GM19372 (cell line): Measurements from ENCODE around the gene CCDC88B.

Source experiments
- ATAC-seq: cut with Tn5 transposase; IDR thresholded peaks from one replicate; pipeline ENCODE4 v1.9.1; 2021; ENCODE audit warnings: mild to moderate bottlenecking, low read depth, moderate library complexity; ENCODE audit not compliant: unreplicated experiment

Gene CCDC88B

GRCh38 chr11:64339754-64340408 lies at the start of gene CCDC88B:
Gene CCDC88B (plus strand): TSS chr11:64340204. CDS start chr11:64340267, 63 bp downstream.
- no peak for ATAC-seq

GRCh38 chr11:64290352-64291261 lies 49.4 kb upstream of the CCDC88B start:
- no peak for ATAC-seq

- ATAC-seq, result no peak
Measured at GRCh38 chr11:64291262-64291751, 48.7 kb upstream of the CCDC88B start, which contains the start of gene KCNK4. Gene KCNK4 (plus strand): TSS chr11:64291302. CDS start chr11:64293019, 1,717 bp downstream.

GRCh38 chr11:64291752-64292459 lies 48.1 kb upstream of the CCDC88B start:
- ATAC-seq, result no peak

- no peak for ATAC-seq
Measured at GRCh38 chr11:64292460-64293254, 47.3 kb upstream of the CCDC88B start.

- no peak for ATAC-seq
Measured at GRCh38 chr11:64294774-64295173, 45.2 kb upstream of the CCDC88B start.

GRCh38 chr11:64295760-64296159 lies 44.2 kb upstream of the CCDC88B start:
- no peak for ATAC-seq

- no peak for ATAC-seq
Measured at GRCh38 chr11:64296236-64296635, 43.8 kb upstream of the CCDC88B start.

GRCh38 chr11:64296830-64297698 lies 42.9 kb upstream of the CCDC88B start:
- ATAC-seq, result no peak

GRCh38 chr11:64297699-64298358 lies 42.2 kb upstream of the CCDC88B start:
- ATAC-seq, result no peak

- ATAC-seq, result no peak
Measured at GRCh38 chr11:64298966-64299846, 40.8 kb upstream of the CCDC88B start.

GRCh38 chr11:64299847-64300648 lies 40.0 kb upstream of the CCDC88B start, which contains the start of gene CATSPERZ:
Gene CATSPERZ (plus strand): TSS chr11:64300358. CDS start chr11:64300411, 53 bp downstream.
- no peak for ATAC-seq

GRCh38 chr11:64303109-64304031 lies 36.6 kb upstream of the CCDC88B start:
- ATAC-seq, result no peak

GRCh38 chr11:64304032-64304315 lies 36.0 kb upstream of the CCDC88B start:
- ATAC-seq, result no peak

GRCh38 chr11:64304316-64305072 lies 35.5 kb upstream of the CCDC88B start:
- ATAC-seq, result peak; percentile 8
